Measurements from ENCODE around the gene SMOC2.

The SMOC2 gene

GRCh38 chr6:168415993-168416530, 24.9 kb upstream of the SMOC2 start:
- DNase-seq: no peak

- DNase-seq: no peak
Observed at GRCh38 chr6:168416531-168416930, 24.5 kb upstream of the SMOC2 start.

DNA sequence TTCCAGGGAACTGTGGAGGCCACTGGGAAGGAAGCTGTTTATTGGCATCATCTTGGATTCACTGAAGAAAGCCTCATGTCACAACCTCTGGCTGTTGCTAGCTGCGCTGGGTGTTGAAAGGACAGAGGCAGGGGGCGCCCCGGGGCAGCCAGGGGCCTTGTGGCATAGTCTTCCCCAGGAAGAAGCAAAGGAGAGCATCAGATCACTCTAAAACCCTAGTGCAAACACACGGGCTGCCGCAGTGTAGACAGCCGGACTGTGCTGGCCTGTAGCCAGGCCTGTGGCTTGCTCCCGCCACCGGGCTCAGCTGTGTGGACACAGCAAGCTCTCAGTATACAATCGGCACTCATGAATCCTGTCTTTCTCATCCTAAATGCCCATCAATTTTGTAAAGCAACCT, 23.8 kb upstream of the SMOC2 start:
- no peak for DNase-seq

DNA sequence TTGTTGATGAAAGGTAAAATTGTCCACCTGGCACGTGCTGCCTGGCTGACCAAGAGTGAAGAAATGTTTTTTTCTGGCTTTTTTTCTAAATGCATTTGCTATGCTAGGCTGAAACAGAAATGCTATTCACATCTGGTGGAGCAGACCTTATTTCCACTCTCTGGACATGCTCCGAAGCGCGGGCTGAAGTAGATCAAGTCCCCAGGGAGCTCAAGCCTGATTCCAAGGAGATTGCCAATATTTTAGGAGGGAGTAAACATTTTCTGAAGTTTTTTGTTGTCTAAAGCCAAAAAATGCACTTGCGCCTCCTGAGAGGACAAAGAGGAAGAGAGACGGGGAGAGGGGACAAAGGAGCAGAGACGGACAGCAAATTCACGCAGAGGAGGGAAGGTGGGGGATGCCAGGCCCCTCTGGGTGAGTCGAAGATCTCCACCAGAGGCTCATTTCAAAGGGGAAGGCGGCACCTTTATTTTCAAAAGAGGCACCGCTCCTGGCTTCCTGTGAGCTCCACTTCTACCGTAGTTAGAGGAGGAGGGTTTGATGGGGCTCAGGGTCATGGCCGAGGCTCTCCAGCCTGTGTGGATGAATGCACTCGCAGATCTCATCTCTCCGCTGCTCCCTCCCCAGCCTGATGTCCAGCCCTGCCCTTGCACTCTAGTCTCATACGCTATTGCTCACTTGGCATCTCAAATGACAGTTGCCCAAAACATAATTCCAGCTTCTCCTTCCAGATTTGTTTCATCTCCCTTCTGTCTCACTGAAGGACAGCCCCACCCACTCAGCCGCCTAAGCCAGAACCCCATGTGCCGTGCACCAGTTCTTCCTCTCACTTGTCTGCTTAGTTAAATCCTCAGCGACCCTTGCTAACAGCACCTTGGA, 23.1 kb upstream of the SMOC2 start:
- no peak for DNase-seq

DNA sequence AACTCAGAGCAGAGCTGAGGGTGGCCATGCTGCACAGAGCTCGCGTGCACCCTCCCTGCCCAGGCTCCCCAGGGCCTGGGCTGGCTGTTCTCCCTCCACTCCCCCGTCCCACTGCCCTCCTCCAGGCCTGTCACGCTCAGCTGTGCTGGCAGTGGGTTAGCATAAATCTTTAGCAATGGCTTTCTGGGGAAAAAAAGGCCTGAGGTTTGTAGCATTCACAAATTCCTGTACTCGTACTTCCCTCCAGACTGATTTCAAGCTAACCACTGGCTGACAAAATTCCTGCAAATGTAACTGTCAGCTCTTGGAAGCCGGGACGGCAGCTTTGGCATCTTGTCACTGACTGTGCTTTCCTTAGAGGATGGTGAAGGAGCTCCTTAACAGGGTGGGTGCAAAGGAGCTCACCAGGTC, 22.3 kb upstream of the SMOC2 start:
- no peak for DNase-seq

GRCh38 chr6:168419569-168419968, 21.4 kb upstream of the SMOC2 start:
- no peak for DNase-seq

GRCh38 chr6:168420084-168420483, 20.9 kb upstream of the SMOC2 start:
- no peak for DNase-seq

DNA sequence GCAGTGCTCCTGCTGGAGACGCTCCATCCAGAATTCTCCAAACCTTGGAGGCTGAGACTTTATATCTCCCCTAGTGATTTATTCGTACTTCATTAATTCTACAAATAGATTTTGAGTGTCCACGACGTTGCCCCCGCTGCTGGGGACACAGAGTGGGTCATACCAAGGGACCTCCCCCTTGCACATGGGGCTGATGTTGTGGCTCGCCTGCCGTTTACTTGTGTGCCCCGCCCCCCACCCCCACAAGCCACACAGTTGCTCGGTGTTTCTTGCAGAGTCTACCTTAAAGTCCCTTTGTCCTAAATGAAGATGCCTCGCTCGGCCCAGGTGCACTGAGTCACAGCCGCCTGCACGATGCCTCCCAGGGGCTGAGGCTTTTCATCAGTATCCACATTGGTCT, 20.3 kb upstream of the SMOC2 start:
- DNase-seq: no peak

GRCh38 chr6:168427184-168427583, 13.8 kb upstream of the SMOC2 start:
- DNase-seq: no peak

DNA sequence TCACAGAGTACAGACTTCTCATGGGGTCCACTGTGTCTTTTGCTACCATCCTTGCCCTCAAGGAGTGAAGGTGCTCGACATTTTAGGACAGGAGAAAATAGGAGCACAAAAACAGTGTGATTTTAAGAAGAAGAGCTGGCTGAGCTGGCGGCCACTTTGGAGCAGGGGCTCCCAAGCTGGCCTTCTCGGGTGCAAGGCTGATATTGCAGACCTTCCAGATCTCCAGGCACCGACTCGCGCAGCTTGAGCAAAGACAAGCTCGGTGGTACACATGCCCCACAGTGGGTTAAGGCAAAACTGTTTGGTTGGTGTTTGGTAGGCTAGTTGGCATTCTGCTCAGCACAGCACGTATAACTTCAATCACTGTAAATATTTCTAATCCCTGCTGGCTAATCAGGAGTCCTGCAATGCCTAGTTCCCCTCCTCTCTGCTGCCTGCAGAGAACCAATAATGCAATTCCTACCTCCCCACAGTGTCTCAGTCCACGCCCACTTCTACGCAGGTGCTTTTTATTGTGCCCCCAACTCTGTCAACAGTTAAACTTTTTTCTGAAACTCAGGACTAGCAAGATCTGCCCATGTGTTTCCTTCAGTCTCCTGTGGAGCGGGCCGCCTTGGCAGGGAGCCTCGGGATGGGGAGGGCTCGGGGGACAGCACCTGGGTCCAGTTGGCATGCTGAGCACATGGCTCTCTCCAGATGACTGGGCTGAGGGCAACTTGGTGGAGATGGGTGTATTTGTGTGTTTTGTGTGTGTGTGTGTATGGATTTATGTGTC, 12.7 kb upstream of the SMOC2 start:
- DNase-seq: no peak

- DNase-seq: no peak
Observed at GRCh38 chr6:168428863-168429262, 12.1 kb upstream of the SMOC2 start.

- DNase-seq: no peak
Observed at GRCh38 chr6:168432196-168432595, 8.8 kb upstream of the SMOC2 start.

- no peak for DNase-seq
Observed at GRCh38 chr6:168433898-168434297, 7.1 kb upstream of the SMOC2 start.

DNA sequence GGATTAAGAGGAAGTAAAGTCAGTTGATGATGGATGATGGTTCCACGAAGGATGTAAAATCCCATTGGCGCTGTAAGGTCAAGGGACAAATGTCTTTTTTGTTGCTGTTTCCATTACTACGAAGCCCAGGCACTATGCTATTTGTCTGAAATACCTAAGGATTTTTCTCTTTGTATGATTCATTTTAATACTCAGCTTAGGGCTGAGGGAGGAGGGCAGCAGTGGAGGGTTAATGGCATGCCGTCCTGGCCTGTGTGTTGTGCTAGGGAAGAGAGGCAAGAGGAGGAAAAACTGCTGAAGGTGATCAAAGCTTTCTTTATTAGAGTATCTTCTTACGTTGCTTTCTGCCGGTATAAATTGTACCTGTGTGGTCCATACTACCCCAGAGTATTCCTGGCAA, 6.5 kb upstream of the SMOC2 start:
- no peak for DNase-seq

- DNase-seq: no peak
Observed at GRCh38 chr6:168437751-168438150, 3.2 kb upstream of the SMOC2 start.

GRCh38 chr6:168438783-168439520, 2.0 kb upstream of the SMOC2 start:
- no peak for DNase-seq

- no peak for DNase-seq
Observed at GRCh38 chr6:168439794-168440450, 1.1 kb upstream of the SMOC2 start.

- DNase-seq: no peak
Observed at GRCh38 chr6:168441434-168442391, 729 bp downstream of the SMOC2 start.

GRCh38 chr6:168442646-168443045, 1.7 kb downstream of the SMOC2 start:
- no peak for DNase-seq

DNA sequence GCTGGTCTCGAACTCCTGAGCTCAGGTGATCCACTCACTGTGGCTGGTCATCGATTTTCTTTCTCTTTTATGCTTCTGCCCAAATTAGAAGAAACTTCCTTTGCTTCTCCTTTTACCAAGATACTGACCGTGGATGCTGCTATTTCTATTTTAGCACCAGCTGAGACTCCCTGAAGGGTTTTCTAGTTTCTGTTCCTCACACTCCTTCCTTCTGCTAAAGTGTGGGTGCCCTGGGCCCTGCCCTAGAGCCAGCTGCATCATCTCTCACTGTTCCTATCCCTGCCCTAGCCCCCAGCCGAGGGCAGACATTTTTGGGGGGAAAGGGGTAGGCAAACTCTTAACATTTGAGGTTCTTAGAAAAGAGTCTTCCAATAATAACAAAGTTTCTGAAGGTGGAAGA, 6.3 kb downstream of the SMOC2 start:
- no peak for DNase-seq

DNA sequence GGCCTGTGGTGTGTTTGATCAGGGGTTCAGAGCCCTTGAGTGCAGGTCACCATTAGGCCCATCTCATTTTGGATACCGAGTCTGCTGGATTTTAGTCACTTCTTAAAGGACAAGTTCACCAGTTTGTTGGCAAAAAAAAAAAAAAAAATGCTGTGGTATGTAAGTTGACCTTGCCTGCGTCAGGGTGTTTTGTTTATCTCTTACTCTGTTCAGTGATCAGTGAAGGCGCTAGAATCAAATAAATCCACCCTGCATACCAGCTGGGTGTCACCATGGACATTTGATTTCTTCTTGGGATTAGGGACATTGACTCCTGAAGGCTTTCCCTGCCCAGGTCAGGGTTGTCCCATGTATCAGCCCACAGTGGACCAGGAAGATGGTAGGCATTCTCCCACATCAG, 6.7 kb downstream of the SMOC2 start:
- no peak for DNase-seq
